ENCODE results near the gene FCSK. TPM values are rescaled to one million over a fixed set of nuclear protein-coding genes. Genes with fewer than 3 reads are reported as not detected.
"Not testable (repeated sequence)": the region's sequence is repeated elsewhere in the genome, so short reads cannot be mapped to it uniquely, and the experiment has no call there.

FCSK gene
- total RNA-seq, 1 donor from 2014 or later, result 11.4 TPM

GRCh38 chr16:70430667-70431536 is 23.5 kb upstream of the FCSK start:
- no peak for DNase-seq (ENCODE audit: low read depth)

DNA sequence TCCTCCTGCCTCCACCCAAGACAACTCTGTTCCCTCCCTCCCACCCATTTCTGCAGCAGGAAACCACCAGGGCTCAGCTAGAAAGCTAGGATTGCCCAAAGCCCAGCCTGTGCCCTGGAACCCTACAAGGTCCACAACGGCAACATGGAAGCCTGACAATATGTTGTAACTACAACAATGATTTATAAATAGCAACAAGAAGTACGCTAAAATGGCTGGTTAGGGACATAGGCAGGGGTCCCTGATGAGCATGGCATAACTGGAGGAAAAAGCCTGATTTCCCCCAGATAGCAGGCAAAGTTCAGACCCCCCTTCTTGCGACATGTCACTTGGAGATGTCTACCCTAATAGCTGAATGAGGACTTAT is 22.1 kb upstream of the FCSK start:
- DNase-seq (ENCODE audit: low read depth), result no peak

DNA sequence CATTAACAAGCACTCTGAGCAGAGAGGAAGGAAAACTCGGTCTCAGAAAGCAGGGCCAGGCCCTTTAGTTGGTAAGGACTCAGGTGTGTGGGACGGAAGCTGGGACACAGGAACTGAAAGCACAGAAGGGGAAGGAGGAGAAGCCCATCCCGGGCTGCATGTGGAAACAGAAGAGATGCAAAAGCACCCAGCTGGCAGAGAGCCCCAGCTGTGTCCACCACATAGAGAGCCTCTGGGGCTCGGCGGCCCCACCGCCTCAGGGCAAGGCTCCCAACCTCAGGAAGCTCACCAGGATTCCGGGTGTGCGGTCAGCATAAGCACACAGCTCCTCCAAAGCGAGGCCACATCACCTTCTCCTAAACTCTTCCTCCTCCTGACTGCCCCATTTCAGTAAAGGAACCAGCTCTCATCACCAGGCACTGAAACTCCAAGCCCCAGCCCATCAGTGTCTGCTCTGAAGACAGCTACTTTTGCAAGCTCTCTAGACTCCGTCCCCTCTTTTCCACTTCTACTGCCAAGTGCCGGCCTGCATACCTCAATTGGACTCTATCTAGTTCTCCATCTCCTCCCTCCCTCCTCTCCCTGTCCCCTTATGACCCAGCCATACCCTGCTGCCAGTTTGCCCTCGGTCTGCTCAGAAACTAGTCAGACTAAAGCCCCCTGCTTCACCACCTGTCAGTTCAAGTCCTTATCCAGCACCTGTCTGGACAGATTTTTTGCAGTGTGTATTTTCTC is 21.5 kb upstream of the FCSK start:
- DNase-seq (ENCODE audit: low read depth), result no peak

DNA sequence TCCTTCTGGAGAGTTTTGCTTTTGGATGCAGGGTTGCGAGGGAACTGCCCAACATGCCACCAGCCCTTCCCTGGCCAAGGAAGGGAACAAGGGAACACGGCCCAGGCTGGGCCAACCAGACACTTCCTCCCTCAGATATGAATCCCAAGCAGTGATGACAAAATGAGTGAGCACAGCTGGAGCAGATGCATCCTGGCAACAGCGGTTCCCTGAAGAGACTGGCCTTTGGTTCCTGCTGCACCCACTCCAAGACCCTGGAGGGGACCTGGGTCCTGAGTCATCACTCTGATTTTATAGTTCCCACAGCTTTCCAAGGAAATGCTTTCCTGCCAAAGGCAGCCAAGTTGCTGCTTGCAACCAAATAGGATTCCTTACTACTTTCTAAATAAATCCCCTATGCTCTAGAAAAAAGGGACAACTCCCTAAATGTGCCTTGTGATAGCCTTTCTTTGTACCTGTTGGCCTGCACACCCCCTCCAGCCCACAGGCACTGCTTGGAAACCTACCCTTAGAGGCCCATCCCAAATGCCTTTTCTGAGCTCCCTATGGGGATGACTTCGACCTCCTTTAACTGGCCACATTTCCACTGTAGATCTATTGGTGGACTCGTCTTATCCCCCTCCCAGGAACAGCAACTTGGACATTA is 20.8 kb upstream of the FCSK start:
- DNase-seq (ENCODE audit: low read depth), result peak; percentile 68

DNA sequence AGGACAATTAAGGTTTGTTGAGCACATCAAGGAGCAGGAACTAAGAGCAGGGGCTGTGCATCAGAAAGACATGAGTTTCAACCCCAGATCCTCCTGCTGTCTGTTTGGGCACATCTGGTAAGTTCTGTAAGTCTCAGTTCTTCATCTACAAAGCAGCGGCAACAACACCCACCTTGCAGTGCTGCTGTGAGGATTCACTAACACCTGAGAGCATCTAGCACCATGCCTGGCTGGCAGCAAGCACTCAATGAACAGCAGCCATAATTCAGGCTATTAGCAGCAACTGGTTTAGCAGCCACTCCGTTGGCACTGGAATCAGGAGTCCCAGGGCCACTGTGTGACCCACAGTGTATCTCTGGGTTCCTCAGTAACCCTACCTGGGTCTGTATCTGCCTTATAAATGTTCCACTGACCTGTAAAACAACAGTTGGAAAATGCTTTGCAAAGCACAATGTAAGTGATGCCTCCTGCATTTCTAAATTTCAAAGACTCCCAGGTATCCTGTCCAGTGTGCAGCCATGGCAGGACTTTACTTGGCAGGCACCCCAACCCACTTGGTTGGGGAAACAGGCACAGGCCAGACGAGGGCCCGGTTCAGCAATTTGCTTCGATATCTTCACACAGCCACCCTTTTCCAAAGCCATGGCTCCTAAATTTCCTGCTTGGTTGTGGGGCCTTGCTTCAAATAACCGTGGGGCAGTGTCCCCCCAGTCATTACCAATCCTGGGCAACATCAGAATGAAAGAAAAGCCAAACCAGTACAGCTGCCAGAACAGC is 19.7 kb upstream of the FCSK start:
- no peak for DNase-seq (ENCODE audit: low read depth)

DNA sequence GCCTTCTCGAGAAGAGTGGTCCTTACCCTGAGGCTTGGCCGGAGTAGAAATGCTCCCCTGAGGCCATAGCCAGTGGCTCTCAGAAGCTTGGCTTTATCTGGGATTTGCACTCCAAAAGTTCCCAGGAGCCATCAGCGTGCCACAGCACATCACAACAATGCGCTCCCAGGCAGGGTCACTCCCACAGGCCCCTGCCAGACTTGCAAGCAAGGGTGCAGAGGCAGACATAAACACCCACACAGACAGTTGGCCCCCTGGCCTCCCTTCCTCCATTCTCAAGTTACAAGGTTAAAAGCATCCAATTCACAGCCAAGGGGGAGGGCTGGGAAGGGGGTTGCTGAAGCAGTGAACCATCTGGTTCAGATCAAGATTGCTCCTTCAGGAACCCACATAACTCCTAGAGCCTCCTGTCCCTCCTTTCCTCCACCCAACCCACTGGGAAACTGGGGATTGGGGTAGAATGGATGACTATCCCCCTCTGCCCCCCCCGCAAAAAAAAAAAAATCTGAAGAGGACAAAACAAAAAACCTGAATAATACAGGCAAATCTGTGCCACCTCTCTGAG is 17.3 kb upstream of the FCSK start:
- peak; percentile 55 for DNase-seq (ENCODE audit: low read depth)

- DNase-seq (ENCODE audit: low read depth), result peak; percentile 26
Measured at GRCh38 chr16:70437582-70438557, 16.5 kb upstream of the FCSK start.

GRCh38 chr16:70438585-70438968 is 15.8 kb upstream of the FCSK start:
- no peak for DNase-seq (ENCODE audit: low read depth)

DNA sequence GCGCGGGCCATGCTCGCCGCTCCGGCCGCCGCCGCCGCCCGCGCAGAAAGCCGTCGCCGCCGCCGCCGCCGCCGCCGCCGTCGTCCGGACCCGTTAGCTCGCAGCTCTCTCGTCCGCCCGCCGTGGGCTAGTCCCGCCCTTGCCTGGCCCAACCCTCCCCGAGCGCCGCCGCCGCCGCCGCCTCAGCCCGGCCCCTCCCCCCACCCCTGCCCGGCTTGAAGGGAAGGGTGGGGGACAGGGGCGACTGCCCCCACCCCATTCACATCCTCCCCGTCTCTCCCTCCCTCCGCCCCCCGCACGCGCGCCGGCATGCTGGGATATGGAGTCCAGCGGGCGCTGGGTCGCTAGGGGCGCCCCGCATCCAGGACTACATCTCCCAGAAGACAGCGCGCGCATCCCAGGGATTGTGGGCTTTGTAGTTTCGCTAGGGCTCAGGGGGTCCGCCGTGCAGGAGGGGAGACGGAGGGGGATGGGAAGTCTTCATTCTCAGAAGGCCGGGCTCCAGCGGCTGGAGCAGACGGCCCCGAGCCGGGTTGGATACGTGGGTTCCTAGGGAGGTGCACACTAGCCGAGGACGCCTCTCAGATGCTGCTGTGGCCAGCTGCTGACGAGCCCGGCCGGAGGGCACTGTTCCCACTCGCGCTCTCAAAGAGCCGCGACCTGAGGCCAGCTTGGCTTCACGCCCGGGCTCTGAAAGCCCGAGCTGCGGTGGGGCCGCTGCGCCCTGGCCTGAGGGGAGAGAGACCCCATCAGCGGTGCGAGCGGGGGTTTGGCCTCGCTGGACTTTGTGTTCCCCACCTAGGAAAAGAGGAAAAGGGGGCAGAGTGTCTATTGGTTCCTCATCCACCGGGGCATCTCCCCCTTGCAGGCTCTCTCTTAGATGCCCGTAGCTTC is 15.2 kb upstream of the FCSK start, which contains the start of gene ST3GAL2:
TSS of gene ST3GAL2 (minus strand) at position 132 of the 894 bp plus-strand sequence. CDS start 40,570 bp downstream, outside the sequence.
- peak; percentile 96 for DNase-seq (ENCODE audit: low read depth)

GRCh38 chr16:70440009-70440692 is 14.2 kb upstream of the FCSK start:
- no peak for DNase-seq (ENCODE audit: low read depth)

DNA sequence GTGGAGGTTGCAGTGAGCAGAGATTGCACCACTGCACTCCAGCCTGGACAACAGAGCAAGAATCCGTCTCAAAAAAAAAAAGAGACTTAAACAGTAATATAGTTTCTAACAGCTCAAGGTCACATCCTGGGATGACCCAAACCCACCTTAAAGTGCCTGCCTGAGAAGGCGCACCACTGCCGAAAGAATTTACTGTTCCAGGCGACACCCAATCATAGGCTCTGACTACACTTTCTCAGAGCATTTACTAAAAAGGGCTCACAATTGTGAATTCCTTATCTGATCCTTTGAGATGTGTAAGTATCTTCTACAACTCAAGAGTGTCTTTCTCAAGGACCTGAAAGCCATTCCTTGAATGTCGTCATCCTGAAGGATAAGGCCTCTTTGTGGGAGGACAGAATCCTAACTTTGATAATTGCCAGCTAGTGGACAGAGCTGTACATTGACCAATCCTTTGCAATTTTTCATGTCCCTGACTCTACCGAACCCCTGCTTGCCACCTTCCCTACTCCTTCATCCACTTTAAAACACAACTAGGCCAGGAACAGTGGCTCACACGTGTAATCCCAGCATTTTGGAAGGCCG is 12.9 kb upstream of the FCSK start:
- DNase-seq (ENCODE audit: low read depth), result no peak

GRCh38 chr16:70442344-70442743 is 12.1 kb upstream of the FCSK start:
- no peak for DNase-seq (ENCODE audit: low read depth)

GRCh38 chr16:70444249-70445063 is 9.9 kb upstream of the FCSK start:
- DNase-seq (ENCODE audit: low read depth), result no peak

- DNase-seq (ENCODE audit: low read depth), result no peak
Measured at GRCh38 chr16:70448075-70448474, 6.3 kb upstream of the FCSK start.

- not testable (repeated sequence) for DNase-seq (ENCODE audit: low read depth)
Measured at GRCh38 chr16:70450142-70451003, 4.0 kb upstream of the FCSK start.

- not testable (repeated sequence) for DNase-seq (ENCODE audit: low read depth)
Measured at GRCh38 chr16:70451004-70451340, 3.4 kb upstream of the FCSK start.

Data from myocyte (in vitro differentiated cells).